Left ventricle myocardium inferior (tissue), 1 donor: Measurements from ENCODE around the gene TULP4. TPM values are rescaled to one million over a fixed set of nuclear protein-coding genes. Genes with fewer than 3 reads are reported as not detected.

ENCODE experiments used
- DNase-seq: peaks from one replicate; pipeline ENCODE4 v3.0.0-alpha.2; 2020
- H3K27ac ChIP-seq: fragments of 200-600 bp; replicated peaks from 2 replicates; pipeline ENCODE4 v1.8.0; 2021
- H3K27me3 ChIP-seq: fragments of 200-600 bp; 2 replicates; pipeline ENCODE4 v1.8.0; 2021; ENCODE audit warnings: low read depth
- H3K36me3 ChIP-seq: fragments of 200-600 bp; 2 replicates; pipeline ENCODE4 v1.8.0; 2021
- H3K4me1 ChIP-seq: fragments of 200-600 bp; 2 replicates; pipeline ENCODE4 v1.8.0; 2021
- H3K4me3 ChIP-seq: fragments of 200-600 bp; 2 replicates; pipeline ENCODE4 v1.8.0; 2021; ENCODE audit warnings: mild to moderate bottlenecking, moderate library complexity
- H3K9me3 ChIP-seq: fragments of 200-600 bp; replicated peaks from 2 replicates; pipeline ENCODE4 v1.8.0; 2021
- CTCF ChIP-seq: fragments of 200-600 bp; IDR thresholded peaks from 2 replicates; pipeline ENCODE4 v1.8.0; 2021; ENCODE audit warnings: antibody characterized with exemption, mild to moderate bottlenecking, borderline replicate concordance
- intact Hi-C: fragments of 100-400 bp; cut with micrococcal nuclease; formaldehyde crosslinking; loops from one replicate; pipeline ENCODE4 v1.11.0; 2022
- total RNA-seq: library from RNA; stranded (reverse); fragmentation: NEBNext Ultra II Directional; extraction: Animal tissue kit (Norgen Biotek cat#: 25700); gene quantifications from one replicate; pipeline ENCODE4 v1.2.1, GENCODE V29; 2021
- donor health status: DM: no; HTN: yes; CAD: no; lungs with severe emphysema.

TULP4 gene
- total RNA-seq, 1 donor from 2014 or later, result 111 TPM

GRCh38 chr6:158327211-158327610, 14.9 kb downstream of the TULP4 start:
- H3K4me1 ChIP-seq, result peaks cover 25% of the 10 kb centered on the region
- intact Hi-C loops, result no loop called here
- H3K36me3 ChIP-seq, result no peaks in the 10 kb centered on the region
- H3K9me3 ChIP-seq, result no peaks in the 10 kb centered on the region
- no peak overlapping the region for H3K4me3 ChIP-seq
- no peak overlapping the region for H3K27ac ChIP-seq
- H3K27me3 ChIP-seq, result no peaks in the 10 kb centered on the region
- no peak for DNase-seq
- TF ChIP-seq CTCF, result no peak

GRCh38 chr6:158328952-158329351, 16.7 kb downstream of the TULP4 start:
- intact Hi-C loops, result no loop called here
- H3K27me3 ChIP-seq, result no peaks in the 10 kb centered on the region
- H3K36me3 ChIP-seq, result peaks cover 12% of the 10 kb centered on the region
- DNase-seq, result no peak
- no peak for TF ChIP-seq CTCF
- peaks cover 13% of the 10 kb centered on the region for H3K9me3 ChIP-seq
- no peak overlapping the region for H3K27ac ChIP-seq
- H3K4me1 ChIP-seq, result peaks cover 8% of the 10 kb centered on the region
- no peak overlapping the region for H3K4me3 ChIP-seq

- Histone ChIP-seq H3K4me1 (peaks cover 2% of the 10 kb centered on the region), H3K9me3 (peaks cover 13% of the 10 kb centered on the region), H3K27me3 (no peaks in the 10 kb centered on the region), H3K4me3 (no peak overlapping the region), H3K36me3 (peaks cover 12% of the 10 kb centered on the region), H3K27ac (no peak overlapping the region)
- intact Hi-C loops, result no loop called here
- no peak for TF ChIP-seq CTCF
- DNase-seq, result no peak
Observed at GRCh38 chr6:158329531-158329930, 17.3 kb downstream of the TULP4 start.

GRCh38 chr6:158330016-158330415, 17.8 kb downstream of the TULP4 start:
- DNase-seq, result no peak
- Histone ChIP-seq H3K4me3 (no peak overlapping the region), H3K4me1 (no peaks in the 10 kb centered on the region), H3K27ac (no peak overlapping the region), H3K9me3 (peaks cover 13% of the 10 kb centered on the region), H3K36me3 (peaks cover 12% of the 10 kb centered on the region), H3K27me3 (no peaks in the 10 kb centered on the region)
- intact Hi-C loops, result no loop called here
- TF ChIP-seq CTCF, result no peak

GRCh38 chr6:158332237-158332636, 20.0 kb downstream of the TULP4 start:
- peaks cover 13% of the 10 kb centered on the region for H3K9me3 ChIP-seq
- DNase-seq, result no peak
- no peaks in the 10 kb centered on the region for H3K27me3 ChIP-seq
- no peak for TF ChIP-seq CTCF
- peaks cover 12% of the 10 kb centered on the region for H3K36me3 ChIP-seq
- H3K27ac ChIP-seq, result no peak overlapping the region
- intact Hi-C loops, result no loop called here
- H3K4me1 ChIP-seq, result peaks cover 6% of the 10 kb centered on the region
- no peak overlapping the region for H3K4me3 ChIP-seq

GRCh38 chr6:158333094-158333493, 20.8 kb downstream of the TULP4 start:
- DNase-seq, result no peak
- H3K27ac ChIP-seq, result no peak overlapping the region
- no peaks in the 10 kb centered on the region for H3K27me3 ChIP-seq
- no peak for TF ChIP-seq CTCF
- peaks cover 12% of the 10 kb centered on the region for H3K36me3 ChIP-seq
- H3K4me3 ChIP-seq, result no peak overlapping the region
- intact Hi-C loops, result no loop called here
- H3K4me1 ChIP-seq, result peaks cover 6% of the 10 kb centered on the region
- peaks cover 13% of the 10 kb centered on the region for H3K9me3 ChIP-seq
